Measurements from ENCODE around the gene MED28.

Gene MED28

GRCh38 chr4:17665852-17666251 is 51.4 kb downstream of the MED28 start:
- TF ChIP-seq, protein P1, sequence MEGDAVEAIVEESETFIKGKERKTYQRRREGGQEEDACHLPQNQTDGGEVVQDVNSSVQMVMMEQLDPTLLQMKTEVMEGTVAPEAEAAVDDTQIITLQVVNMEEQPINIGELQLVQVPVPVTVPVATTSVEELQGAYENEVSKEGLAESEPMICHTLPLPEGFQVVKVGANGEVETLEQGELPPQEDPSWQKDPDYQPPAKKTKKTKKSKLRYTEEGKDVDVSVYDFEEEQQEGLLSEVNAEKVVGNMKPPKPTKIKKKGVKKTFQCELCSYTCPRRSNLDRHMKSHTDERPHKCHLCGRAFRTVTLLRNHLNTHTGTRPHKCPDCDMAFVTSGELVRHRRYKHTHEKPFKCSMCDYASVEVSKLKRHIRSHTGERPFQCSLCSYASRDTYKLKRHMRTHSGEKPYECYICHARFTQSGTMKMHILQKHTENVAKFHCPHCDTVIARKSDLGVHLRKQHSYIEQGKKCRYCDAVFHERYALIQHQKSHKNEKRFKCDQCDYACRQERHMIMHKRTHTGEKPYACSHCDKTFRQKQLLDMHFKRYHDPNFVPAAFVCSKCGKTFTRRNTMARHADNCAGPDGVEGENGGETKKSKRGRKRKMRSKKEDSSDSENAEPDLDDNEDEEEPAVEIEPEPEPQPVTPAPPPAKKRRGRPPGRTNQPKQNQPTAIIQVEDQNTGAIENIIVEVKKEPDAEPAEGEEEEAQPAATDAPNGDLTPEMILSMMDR (IDR thresholded peaks at IDR 0.05; ENCODE audit: insufficient read depth, low read length, missing control alignments), result no peak
- no peak overlapping the region for H3K4me3 ChIP-seq (ENCODE audit: low read depth, low read length)
- ChIA-PET CTCF (no interaction called here), POLR2A (no interaction called here)
- no peak for DNase-seq (ENCODE audit: low read depth, low spot score)

GRCh38 chr4:17667253-17667652 is 52.8 kb downstream of the MED28 start:
- DNase-seq (ENCODE audit: low read depth, low spot score), result no peak

GRCh38 chr4:17667653-17668201 is 53.3 kb downstream of the MED28 start:
- DNase-seq (ENCODE audit: low read depth, low spot score), result no peak
- CTCF ChIA-PET, result no interaction called here
- POLR2A ChIA-PET, result no interaction called here
- TF ChIP-seq, protein P1 (IDR thresholded peaks at IDR 0.05; ENCODE audit: insufficient read depth, low read length, missing control alignments), result no peak
- H3K4me3 ChIP-seq (ENCODE audit: low read depth, low read length), result no peak overlapping the region

More at GRCh38 chr4:17667253-17667652, 52.8 kb downstream of the MED28 start:
- CTCF ChIA-PET, result no interaction called here
- TF ChIP-seq, protein P1 (IDR thresholded peaks at IDR 0.05; ENCODE audit: insufficient read depth, low read length, missing control alignments), result no peak
- POLR2A ChIA-PET, result no interaction called here
- H3K4me3 ChIP-seq (ENCODE audit: low read depth, low read length), result no peak overlapping the region

- no peak overlapping the region for H3K4me3 ChIP-seq (ENCODE audit: low read depth, low read length)
- no peak for DNase-seq (ENCODE audit: low read depth, low spot score)
- POLR2A ChIA-PET, result no interaction called here
- TF ChIP-seq, protein P1 (IDR thresholded peaks at IDR 0.05; ENCODE audit: insufficient read depth, low read length, missing control alignments), result no peak
- CTCF ChIA-PET, result no interaction called here
Observed at GRCh38 chr4:17670423-17670822, 56.0 kb downstream of the MED28 start.

DNA sequence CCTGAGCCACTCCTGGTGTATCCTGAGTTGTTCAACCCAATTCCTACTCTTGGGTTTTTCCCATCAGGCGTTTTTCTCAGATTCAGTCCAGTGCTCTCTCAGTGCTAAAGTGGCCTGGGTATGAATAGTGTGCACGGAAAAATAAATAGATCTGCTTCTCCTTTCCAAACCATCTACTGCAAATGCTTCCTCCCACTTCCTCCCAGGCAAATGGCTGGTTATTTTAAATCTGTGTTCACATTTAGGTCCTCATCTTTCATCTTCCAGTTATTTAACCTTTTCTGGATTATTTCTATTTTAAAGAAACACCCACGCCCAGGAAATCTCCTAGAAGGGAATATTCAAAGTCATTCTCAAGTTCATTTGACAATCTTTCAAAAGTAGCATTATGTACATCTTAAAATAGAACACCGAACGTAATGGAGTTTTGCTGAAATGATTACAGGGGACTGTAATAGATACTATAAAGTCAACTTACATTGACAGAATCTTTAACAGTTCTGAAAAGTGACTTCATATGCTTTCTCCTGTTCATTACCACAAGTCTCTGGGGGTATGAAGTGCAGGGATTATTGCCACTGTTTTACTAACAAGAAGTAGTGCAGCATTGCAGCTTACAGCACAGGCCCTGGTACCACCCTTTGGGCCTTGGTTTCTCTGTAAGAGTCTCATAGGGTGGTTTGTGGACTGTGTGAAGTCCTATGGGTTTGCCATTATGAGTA is 66.3 kb downstream of the MED28 start:
- ChIA-PET POLR2A (no interaction called here), CTCF (no interaction called here)
- TF ChIP-seq, protein P1 (IDR thresholded peaks at IDR 0.05; ENCODE audit: insufficient read depth, low read length, missing control alignments), result no peak
- H3K4me3 ChIP-seq (ENCODE audit: low read depth, low read length), result no peak overlapping the region
- no peak for DNase-seq (ENCODE audit: low read depth, low spot score)

GRCh38 chr4:17681281-17682221 is 67.1 kb downstream of the MED28 start:
- CTCF ChIA-PET, result no interaction called here

More at GRCh38 chr4:17681281-17682221, 67.1 kb downstream of the MED28 start:
- TF ChIP-seq, protein P1 (IDR thresholded peaks at IDR 0.05; ENCODE audit: insufficient read depth, low read length, missing control alignments), result no peak
- no peak for DNase-seq (ENCODE audit: low read depth, low spot score)
- POLR2A ChIA-PET, result no interaction called here
- no peak overlapping the region for H3K4me3 ChIP-seq (ENCODE audit: low read depth, low read length)
